Ovary (tissue), 3 donors: ENCODE measurements around the gene LSR.
"Not testable (repeated sequence)": the region's sequence is repeated elsewhere in the genome, so short reads cannot be mapped to it uniquely, and the experiment has no call there.

Experiments
- EP300 ChIP-seq: sonication (generic); formaldehyde crosslinking; IDR thresholded peaks from one replicate; pipeline ENCODE4 v1.6.1; 2017; ENCODE audit warnings: antibody characterized with exemption
- POLR2A ChIP-seq: fragments of 450-650 bp; IDR thresholded peaks from one replicate; pipeline ENCODE4 v1.6.1; 2017; ENCODE audit warnings: antibody characterized with exemption, mild to moderate bottlenecking, moderate library complexity
- TF ChIP-seq, protein P1 (sequence below), 3 donors: fragments of 450-650 bp in 2 of 3; fragments of 200-600 bp in 1 of 3; IDR thresholded peaks; one replicate each; pipeline versions ENCODE4 v1.5.1 to v1.8.0; 2016 to 2022; ENCODE audit warnings: antibody characterized with exemption in 3 of 3, mild to moderate bottlenecking in 1 of 3
- donor health status: DM: no; HTN: no; CAD: no.

GRCh38 chr19:35220973-35221590 is 27.7 kb upstream of the LSR start:
- TF ChIP-seq, protein P1, sequence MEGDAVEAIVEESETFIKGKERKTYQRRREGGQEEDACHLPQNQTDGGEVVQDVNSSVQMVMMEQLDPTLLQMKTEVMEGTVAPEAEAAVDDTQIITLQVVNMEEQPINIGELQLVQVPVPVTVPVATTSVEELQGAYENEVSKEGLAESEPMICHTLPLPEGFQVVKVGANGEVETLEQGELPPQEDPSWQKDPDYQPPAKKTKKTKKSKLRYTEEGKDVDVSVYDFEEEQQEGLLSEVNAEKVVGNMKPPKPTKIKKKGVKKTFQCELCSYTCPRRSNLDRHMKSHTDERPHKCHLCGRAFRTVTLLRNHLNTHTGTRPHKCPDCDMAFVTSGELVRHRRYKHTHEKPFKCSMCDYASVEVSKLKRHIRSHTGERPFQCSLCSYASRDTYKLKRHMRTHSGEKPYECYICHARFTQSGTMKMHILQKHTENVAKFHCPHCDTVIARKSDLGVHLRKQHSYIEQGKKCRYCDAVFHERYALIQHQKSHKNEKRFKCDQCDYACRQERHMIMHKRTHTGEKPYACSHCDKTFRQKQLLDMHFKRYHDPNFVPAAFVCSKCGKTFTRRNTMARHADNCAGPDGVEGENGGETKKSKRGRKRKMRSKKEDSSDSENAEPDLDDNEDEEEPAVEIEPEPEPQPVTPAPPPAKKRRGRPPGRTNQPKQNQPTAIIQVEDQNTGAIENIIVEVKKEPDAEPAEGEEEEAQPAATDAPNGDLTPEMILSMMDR (IDR thresholded peaks at IDR 0.05) = not testable (repeated sequence)
- not testable (repeated sequence) for TF ChIP-seq POLR2A, EP300
